ENCODE results near the gene UNC45B. TPM values are rescaled to one million over a fixed set of nuclear protein-coding genes. Genes with fewer than 3 reads are reported as not detected.

The UNC45B gene
- total and polyA plus RNA-seq, 2 donors (not counting 3 experiments of a cell fraction or from before 2014, with no cell fraction given), result not detected

DNA sequence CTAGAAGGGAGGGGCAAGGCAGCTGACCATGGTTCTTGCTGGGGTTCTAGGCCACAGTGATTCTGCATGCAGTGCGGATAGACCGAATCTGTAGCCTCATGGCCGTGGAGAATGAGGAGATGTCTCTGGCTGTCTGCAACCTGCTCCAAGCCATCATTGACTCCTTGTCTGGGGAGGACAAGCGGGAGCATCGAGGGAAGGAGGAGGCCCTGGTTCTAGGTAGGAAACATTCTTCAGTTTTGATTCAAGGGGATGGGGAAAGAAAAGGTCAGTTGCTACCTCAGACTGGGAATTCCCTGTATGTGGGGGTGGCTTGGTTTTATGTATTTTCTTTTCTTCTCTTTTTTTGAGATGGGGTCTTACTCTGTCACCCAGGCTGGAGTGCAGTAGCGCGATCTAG lies 7.6 kb downstream of the UNC45B start:
- intact Hi-C loops (cut with micrococcal nuclease), result no loop called here
- Histone ChIP-seq H3K9ac (replicated peaks; ENCODE audit: extremely low read depth, insufficient read depth, low read length) (no peak overlapping the region), H3K36me3 (ENCODE audit: control insufficient read depth in 2 of 2, extremely low read depth in 1 of 2, insufficient read depth in 2 of 2, low read length in 2 of 2) (no peaks in the 10 kb centered on the region), H3K4me3 (replicated peaks in 1 of 3; ENCODE audit: insufficient read depth in 1 of 3, low read depth in 1 of 3, low read length in 3 of 3) (no peak overlapping the region), H3K27me3 (ENCODE audit: control insufficient read depth in 2 of 2, insufficient read depth in 2 of 2, low read length in 2 of 2) (peaks cover 4 to 6% of the 10 kb centered on the region in 2 experiments), H2AFZ (ENCODE audit: low read depth, low read length) (no peak overlapping the region), H3K27ac (ENCODE audit: insufficient read depth, low read depth, low read length) (no peak overlapping the region), H4K20me1 (replicated peaks; ENCODE audit: control insufficient read depth, extremely low read depth, insufficient read depth, low read length) (no peaks in the 10 kb centered on the region), H3K4me1 (ENCODE audit: control insufficient read depth, extremely low read depth, insufficient read depth, low read length) (no peaks in the 10 kb centered on the region), H3K9me1 (replicated peaks; ENCODE audit: control insufficient read depth, extremely low read depth, insufficient read depth, low read length) (no peaks in the 10 kb centered on the region), H3K4me2 (ENCODE audit: insufficient read depth, low read length) (no peak overlapping the region), H3K9me3 (replicated peaks; ENCODE audit: control insufficient read depth, insufficient read depth, low read length) (no peaks in the 10 kb centered on the region), H3K79me2 (ENCODE audit: control insufficient read depth, insufficient read depth, low read length) (no peaks in the 10 kb centered on the region)
- FAIRE-seq, result no peak
- BruUV-seq (replicated peaks), result no TSS peak
- TF ChIP-seq GATA2 (IDR thresholded peaks at IDR 0.05; ENCODE audit: insufficient read depth, insufficient read length, low read depth, low read length) (no peak), POLR2AphosphoS5 (IDR thresholded peaks at IDR 0.05; ENCODE audit: insufficient read depth, low read depth, low read length) (no peak), POLR2A (IDR thresholded peaks at IDR 0.05; ENCODE audit: low read depth, low read length) (no peak), JUN (IDR thresholded peaks at IDR 0.05; ENCODE audit: borderline replicate concordance, insufficient read depth, insufficient read length, low read depth) (no peak), MYC (IDR thresholded peaks at IDR 0.05; ENCODE audit: low read depth, low read length) (no peak), FOS (IDR thresholded peaks at IDR 0.05; ENCODE audit: borderline replicate concordance, insufficient read depth, low read length) (no peak), EZH2 (IDR thresholded peaks at IDR 0.05; ENCODE audit: borderline replicate concordance, low read depth, low read length, severe bottlenecking) (no peak)
- TF ChIP-seq, protein P1, sequence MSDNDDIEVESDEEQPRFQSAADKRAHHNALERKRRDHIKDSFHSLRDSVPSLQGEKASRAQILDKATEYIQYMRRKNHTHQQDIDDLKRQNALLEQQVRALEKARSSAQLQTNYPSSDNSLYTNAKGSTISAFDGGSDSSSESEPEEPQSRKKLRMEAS (IDR thresholded peaks at IDR 0.05; ENCODE audit: insufficient read depth, insufficient read length), result no peak
- TF ChIP-seq, protein P2, sequence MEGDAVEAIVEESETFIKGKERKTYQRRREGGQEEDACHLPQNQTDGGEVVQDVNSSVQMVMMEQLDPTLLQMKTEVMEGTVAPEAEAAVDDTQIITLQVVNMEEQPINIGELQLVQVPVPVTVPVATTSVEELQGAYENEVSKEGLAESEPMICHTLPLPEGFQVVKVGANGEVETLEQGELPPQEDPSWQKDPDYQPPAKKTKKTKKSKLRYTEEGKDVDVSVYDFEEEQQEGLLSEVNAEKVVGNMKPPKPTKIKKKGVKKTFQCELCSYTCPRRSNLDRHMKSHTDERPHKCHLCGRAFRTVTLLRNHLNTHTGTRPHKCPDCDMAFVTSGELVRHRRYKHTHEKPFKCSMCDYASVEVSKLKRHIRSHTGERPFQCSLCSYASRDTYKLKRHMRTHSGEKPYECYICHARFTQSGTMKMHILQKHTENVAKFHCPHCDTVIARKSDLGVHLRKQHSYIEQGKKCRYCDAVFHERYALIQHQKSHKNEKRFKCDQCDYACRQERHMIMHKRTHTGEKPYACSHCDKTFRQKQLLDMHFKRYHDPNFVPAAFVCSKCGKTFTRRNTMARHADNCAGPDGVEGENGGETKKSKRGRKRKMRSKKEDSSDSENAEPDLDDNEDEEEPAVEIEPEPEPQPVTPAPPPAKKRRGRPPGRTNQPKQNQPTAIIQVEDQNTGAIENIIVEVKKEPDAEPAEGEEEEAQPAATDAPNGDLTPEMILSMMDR (IDR thresholded peaks at IDR 0.05; ENCODE audit: extremely low read depth in 1 of 2, insufficient read depth in 1 of 2, low read depth in 1 of 2, low read length in 2 of 2), result no peak
- DNase-seq (ENCODE audit: low read depth, low spot score), result no peak
- CTCF ChIA-PET, result no interaction called here
- dilution Hi-C loops (cut with MboI; ENCODE audit: extremely low pct_ligation_motif_present, low sequenced_read_pairs), result no loop called here
- POLR2A ChIA-PET, result no interaction called here

Measured in endothelial cell of umbilical vein (primary cell).